Measurements from ENCODE around the gene MAZ. TPM values are rescaled to one million over a fixed set of nuclear protein-coding genes. Genes with fewer than 3 reads are reported as not detected.
"Not testable (repeated sequence)": the region's sequence is repeated elsewhere in the genome, so short reads cannot be mapped to it uniquely, and the experiment has no call there.

The MAZ gene
- polyA plus RNA-seq, 1 experiment: 58.4 TPM

DNA sequence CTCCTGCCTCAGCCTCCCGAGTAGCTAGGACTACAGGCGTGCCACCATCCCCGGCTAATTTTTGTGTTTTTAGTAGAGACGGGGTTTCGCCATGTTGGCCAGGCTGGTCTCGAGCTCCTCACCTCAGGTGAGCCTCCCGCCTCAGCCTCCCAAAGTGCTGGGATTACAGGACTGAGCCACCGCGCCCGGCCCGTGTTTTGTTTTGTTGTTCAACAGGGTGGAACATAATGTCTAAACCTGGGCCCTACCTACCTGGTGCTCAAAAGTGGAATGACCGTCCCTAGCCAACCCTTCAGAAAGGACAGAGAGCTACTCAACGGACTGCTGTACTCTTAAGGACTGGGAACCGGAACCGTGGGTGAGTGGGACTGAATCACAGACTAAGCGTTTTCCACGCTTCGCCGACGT lies 16.6 kb upstream of the MAZ start:
- no peak for TF ChIP-seq CTCF (IDR thresholded peaks at IDR 0.05; ENCODE audit: low read depth, low read length)
- no peak for DNase-seq (ENCODE audit: low read depth, low spot score)
- H3K4me3 ChIP-seq (ENCODE audit: low read depth, low read length): peak overlapping the region; percentile 68
- no peaks in the 10 kb centered on the region for H3K27me3 ChIP-seq (ENCODE audit: control insufficient read depth, insufficient read depth, low read length)
- H3K9me3 ChIP-seq (ENCODE audit: control insufficient read depth, insufficient read depth, low read length): no peaks in the 10 kb centered on the region; the same call in 1 of the 2 replicates
- H3K27ac ChIP-seq (ENCODE audit: low read depth, low read length): peak overlapping the region; percentile 57
- POLR2A ChIA-PET: interaction anchor here (0.6 to 1.2 kb wide), 7 partner anchors 20 to 810 kb away, joined by 3 to 7 read pairs (median 4); partner anchors contain the start of genes PAGR1 and PRRT2
- CTCF ChIA-PET: interaction anchor here (0.5 to 2.1 kb wide), 10 partner anchors 11 to 247 kb away, joined by 3 to 11 read pairs (median 4); partner anchors contain the start of genes ASPHD1 and ZG16

DNA sequence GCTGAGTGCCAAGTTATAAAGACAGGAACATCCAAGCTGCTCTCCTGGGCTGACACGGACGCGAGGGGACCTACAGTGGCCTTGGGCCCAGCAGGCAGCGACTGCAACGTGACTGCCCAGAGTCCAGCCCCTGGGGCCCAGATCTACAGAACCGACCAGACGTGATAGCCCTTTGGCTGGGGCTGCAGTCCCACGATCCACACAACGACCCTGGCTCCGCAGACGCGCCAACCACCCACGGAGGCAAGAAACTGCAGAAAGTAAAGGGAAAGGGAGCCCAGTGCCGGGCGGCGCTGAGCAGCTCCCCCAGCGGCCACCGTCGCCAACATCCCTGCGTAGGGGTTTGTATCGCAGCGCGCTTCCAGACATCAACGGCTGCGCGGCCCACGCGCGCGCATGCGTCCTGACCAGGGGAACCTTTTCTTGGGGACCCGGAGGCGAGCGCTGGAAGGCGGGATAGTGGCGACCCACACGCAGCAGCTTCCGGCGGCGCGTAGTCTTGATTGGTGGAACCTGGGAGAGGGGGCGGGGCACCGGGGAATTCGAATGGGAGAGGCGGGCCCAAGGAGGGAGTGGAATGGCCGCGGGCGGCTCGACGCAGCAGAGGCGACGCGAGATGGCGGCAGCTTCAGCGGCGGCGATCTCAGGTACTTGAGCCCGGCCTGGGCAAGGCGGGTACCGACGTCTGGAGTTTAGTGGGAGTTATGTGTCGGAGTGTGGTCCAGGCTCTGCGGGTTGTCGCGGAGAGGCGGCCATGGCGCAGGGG lies 16.0 kb upstream of the MAZ start, which contains the start of gene KIF22:
Gene KIF22, plus strand, starts transcription at position 569 of the 766 bp plus-strand sequence. Its CDS starts 9 bp downstream, at position 578.
- H3K9me3 ChIP-seq (ENCODE audit: control insufficient read depth, insufficient read depth, low read length): no peaks in the 10 kb centered on the region; the same call in 1 of the 2 replicates
- peak within 1 kb of the TSS; percentile 88 for H3K4me3 ChIP-seq (ENCODE audit: low read depth, low read length)
- DNase-seq (ENCODE audit: low read depth, low spot score): peak; percentile 98
- no peaks in the 10 kb centered on the region for H3K27me3 ChIP-seq (ENCODE audit: control insufficient read depth, insufficient read depth, low read length)
- peak within 1 kb of the TSS; percentile 57 for H3K27ac ChIP-seq (ENCODE audit: low read depth, low read length)
- ChIA-PET CTCF (interaction anchor here (0.6 to 2.1 kb wide), 8 partner anchors 12 to 117 kb away, joined by 3 to 11 read pairs (median 4); partner anchors contain the start of genes ASPHD1 and ZG16), POLR2A (interaction anchor here (0.6 to 1.2 kb wide), 7 partner anchors 21 to 811 kb away, joined by 3 to 7 read pairs (median 4); partner anchors contain the start of genes PAGR1 and PRRT2)
- TF ChIP-seq CTCF (IDR thresholded peaks at IDR 0.05; ENCODE audit: low read depth, low read length): peak; percentile 67

DNA sequence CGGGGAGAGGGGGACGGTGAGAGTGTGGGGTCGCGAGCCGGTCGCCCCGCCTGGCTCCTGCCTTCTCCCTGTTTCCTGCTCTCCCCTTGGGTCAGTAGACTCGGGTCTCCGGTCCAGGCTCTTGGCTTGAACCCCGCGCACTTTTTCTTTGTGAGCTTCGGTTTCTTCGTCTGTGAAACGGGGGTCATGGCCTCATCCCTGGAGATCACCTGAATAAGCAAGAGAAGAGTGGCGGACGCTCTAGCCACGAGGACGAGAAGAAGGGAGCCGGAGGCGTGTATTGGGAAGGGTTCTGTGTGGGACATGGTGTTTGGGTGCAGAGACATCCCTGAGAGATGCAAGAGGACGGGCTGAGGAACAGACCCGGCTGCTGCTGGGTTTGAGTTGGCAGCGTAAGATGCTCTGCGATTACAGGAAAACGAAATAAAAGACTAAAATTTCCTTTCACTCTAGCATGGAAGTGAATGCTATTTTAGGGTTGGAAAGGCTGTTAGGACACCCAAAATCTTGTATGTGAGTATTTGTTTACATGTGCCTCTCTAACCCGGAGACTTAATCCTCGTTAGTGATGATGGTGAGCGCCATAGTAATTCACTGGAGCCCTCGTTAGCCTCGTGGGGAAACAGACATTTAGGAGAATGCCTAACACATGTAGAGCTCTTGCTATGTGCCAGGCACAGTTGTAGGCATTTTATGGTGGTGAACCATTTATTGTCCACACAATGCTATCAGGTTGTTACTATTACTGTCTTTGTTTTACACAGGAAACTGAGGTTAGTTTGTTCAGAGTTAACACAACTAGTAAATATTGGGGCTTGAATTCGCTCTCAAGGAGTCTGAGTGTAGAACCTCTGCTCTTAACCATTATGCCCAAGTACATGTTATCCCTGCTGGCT lies 15.1 kb upstream of the MAZ start:
- H3K4me3 ChIP-seq (ENCODE audit: low read depth, low read length): peak overlapping the region; percentile 88
- no peak for TF ChIP-seq CTCF (IDR thresholded peaks at IDR 0.05; ENCODE audit: low read depth, low read length)
- H3K9me3 ChIP-seq (ENCODE audit: control insufficient read depth, insufficient read depth, low read length): no peaks in the 10 kb centered on the region; the same call in 1 of the 2 replicates
- H3K27ac ChIP-seq (ENCODE audit: low read depth, low read length): no peak overlapping the region
- ChIA-PET CTCF (interaction anchor here (0.6 to 2.1 kb wide), 7 partner anchors 13 to 118 kb away, joined by 3 to 11 read pairs (median 3); partner anchors contain the start of genes ASPHD1 and ZG16), POLR2A (interaction anchor here (1.2 kb wide), 1 partner anchor 25 kb away, joined by 7 read pairs; the partner anchor contains the start of gene PAGR1)
- DNase-seq (ENCODE audit: low read depth, low spot score): no peak
- H3K27me3 ChIP-seq (ENCODE audit: control insufficient read depth, insufficient read depth, low read length): no peaks in the 10 kb centered on the region

DNA sequence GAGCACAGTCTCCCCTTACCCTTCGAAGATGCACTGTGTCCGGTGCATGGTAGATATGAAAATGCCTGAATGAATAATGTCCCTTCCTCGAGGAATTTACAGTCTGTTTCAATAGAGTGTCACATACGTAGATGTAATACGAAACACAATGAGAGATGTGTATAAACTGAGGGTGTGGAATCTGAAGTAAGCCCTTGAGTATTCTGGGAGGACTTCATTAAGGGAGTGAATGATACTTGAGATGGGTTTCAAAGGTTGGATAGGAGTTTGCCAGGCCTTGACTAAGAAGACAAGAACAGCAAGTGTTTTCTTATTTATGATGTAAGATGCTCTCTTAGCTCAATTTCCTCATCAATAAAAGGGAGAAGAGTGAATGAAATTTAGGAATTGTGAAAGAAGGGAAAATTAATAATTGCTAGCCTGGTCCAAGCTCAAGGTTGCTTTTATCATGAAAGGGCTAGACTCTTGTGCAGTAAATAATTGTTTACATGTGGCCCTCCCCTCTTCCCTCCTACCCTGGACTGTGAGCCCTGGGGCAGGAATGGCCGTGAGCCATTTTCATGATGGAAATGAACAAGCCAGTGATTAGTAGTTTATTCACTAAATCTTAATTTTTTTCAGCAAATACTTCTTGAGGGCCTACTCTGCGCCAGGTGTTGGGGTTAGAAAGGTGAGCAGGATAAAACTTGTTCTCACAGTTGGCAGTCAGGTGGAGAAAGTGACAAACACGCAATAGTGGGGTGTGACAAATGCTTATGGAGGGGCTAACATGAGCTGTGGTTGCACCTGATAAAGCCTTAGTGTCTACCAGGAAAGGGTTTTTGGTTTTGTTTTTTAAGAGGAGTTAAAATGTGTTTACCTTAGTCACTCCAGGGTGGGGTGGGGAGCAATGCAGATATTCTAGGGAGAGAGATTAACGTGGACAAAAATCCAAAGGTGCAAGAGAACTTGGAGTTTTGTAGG lies 14.2 kb upstream of the MAZ start:
- ChIA-PET CTCF (interaction anchor here (1.2 kb wide), 1 partner anchor 57 kb away, joined by 5 read pairs; no protein-coding TSS in a partner anchor), POLR2A (no interaction called here)
- Histone ChIP-seq H3K9me3 (ENCODE audit: control insufficient read depth, insufficient read depth, low read length) (no peaks in the 10 kb centered on the region; the same call in 1 of the 2 replicates), H3K27ac (ENCODE audit: low read depth, low read length) (no peak overlapping the region), H3K27me3 (ENCODE audit: control insufficient read depth, insufficient read depth, low read length) (no peaks in the 10 kb centered on the region), H3K4me3 (ENCODE audit: low read depth, low read length) (peak overlapping the region; percentile 88)
- no peak for TF ChIP-seq CTCF (IDR thresholded peaks at IDR 0.05; ENCODE audit: low read depth, low read length)
- DNase-seq (ENCODE audit: low read depth, low spot score): no peak

DNA sequence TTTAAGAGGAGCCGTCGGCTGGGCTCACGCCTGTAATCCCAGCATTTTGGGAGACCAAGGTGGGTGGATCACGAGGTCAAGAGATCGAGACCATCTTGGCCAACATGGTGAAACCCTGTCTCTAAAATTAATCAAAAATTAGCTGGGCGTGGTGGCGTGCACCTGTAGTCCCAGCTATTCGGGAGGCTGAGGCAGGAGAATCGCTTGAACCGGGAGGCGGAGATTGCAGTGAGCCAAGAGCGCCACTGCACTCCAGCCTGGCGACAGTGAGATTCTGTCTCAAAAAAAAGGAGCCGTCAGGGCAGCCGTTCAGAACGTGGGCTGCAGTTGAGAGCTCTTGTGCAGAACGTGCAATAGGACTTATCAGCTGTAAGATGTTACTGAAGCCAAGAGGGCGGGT lies 13.2 kb upstream of the MAZ start:
- POLR2A ChIA-PET; H3K27ac ChIP-seq (ENCODE audit: low read depth, low read length); H3K4me3 ChIP-seq (ENCODE audit: low read depth, low read length); H3K9me3 ChIP-seq (ENCODE audit: control insufficient read depth, insufficient read depth, low read length); DNase-seq (ENCODE audit: low read depth, low spot score); H3K27me3 ChIP-seq (ENCODE audit: control insufficient read depth, insufficient read depth, low read length): not testable (repeated sequence)
- CTCF ChIA-PET: interaction anchor here (1.2 to 1.5 kb wide), 2 partner anchors 8 to 56 kb away, joined by 5 to 9 read pairs; no protein-coding TSS in a partner anchor

All from AG04450 (cell line).